ENCODE results near the gene APOOL. TPM values are rescaled to one million over a fixed set of nuclear protein-coding genes. Genes with fewer than 3 reads are reported as not detected.

Gene APOOL
- total and polyA plus RNA-seq, 9 of the 15 experiments (the other 6 are each of a cell fraction or from before 2014, with no cell fraction given), result 4.6 to 20.5 (median 10.2) TPM

- intact Hi-C loops (cut with micrococcal nuclease), result no loop called here
- no TSS peak for BruUV-seq (replicated peaks)
- DNase-seq (ENCODE audit: extremely low read depth in 1 of 4, low spot score in 3 of 4) (no peak), ATAC-seq (no peak), FAIRE-seq (no peak)
- Histone ChIP-seq H3K27me3 (ENCODE audit: control insufficient read depth in 2 of 2, insufficient read depth in 2 of 2, low read length in 2 of 2) (no peaks in the 10 kb centered on the region), H2AFZ (ENCODE audit: low read depth, low read length) (no peak overlapping the region), H4K20me1 (replicated peaks; ENCODE audit: control insufficient read depth, insufficient read depth, low read length) (no peaks in the 10 kb centered on the region), H3K9me3 (replicated peaks; ENCODE audit: control insufficient read depth, insufficient read depth, low read depth, low read length) (no peaks in the 10 kb centered on the region), H3K9me1 (ENCODE audit: control insufficient read depth, insufficient read depth, low read length) (no peaks in the 10 kb centered on the region), H3K36me3 (ENCODE audit: control insufficient read depth, insufficient read depth, low read length) (no peaks in the 10 kb centered on the region), H3K4me1 (replicated peaks in 1 of 2; ENCODE audit: control insufficient read depth in 2 of 2, insufficient read depth in 2 of 2, low read length in 2 of 2) (no peaks in the 10 kb centered on the region), H3K4me3 (no peak overlapping the region), H3K4me2 (ENCODE audit: insufficient read depth, low read length) (no peak overlapping the region), H3K9ac (ENCODE audit: insufficient read depth in 1 of 2, low read depth in 2 of 2, low read length in 2 of 2) (no peak overlapping the region), H3K79me2 (ENCODE audit: control insufficient read depth, insufficient read depth, low read length) (no peaks in the 10 kb centered on the region), H3K27ac (ENCODE audit: extremely low read depth, low read depth, low read length) (no peak overlapping the region)
- in situ Hi-C loops (cut with MboI), result loop anchor here (25.0 kb wide), 1 partner anchor 423 kb away; no protein-coding TSS in a partner anchor
- ChIA-PET POLR2A (no interaction called here), CTCF (ENCODE audit: low intra/inter-chr PET ratio) (no interaction called here)
- WGBS (ENCODE audit: insufficient coverage, low coverage, missing lambda C conversion rate), result 0% methylated on average over 3 of the region's 3 CpGs
- TF ChIP-seq ZBTB43 (CRISPR knock-in tag; IDR thresholded peaks at IDR 0.05), result no peak
- TF ChIP-seq ETS2 (tag; IDR thresholded peaks at IDR 0.05; ENCODE audit: borderline replicate concordance, poor library complexity, severe bottlenecking), result no peak
- TF ChIP-seq HNRNPUL1 (IDR thresholded peaks at IDR 0.05; ENCODE audit: low read length), result no peak
- no peak for TF ChIP-seq SREBF2 (CRISPR knock-in tag; IDR thresholded peaks at IDR 0.05)
- TF ChIP-seq TAF15 (IDR thresholded peaks at IDR 0.05; ENCODE audit: low read depth, low read length), result no peak
Measured at GRCh38 chrX:85114171-85114570, 110.5 kb downstream of the APOOL start.

GRCh38 chrX:85114776-85115175, 111.1 kb downstream of the APOOL start:
- H3K9me3 ChIP-seq (replicated peaks; ENCODE audit: control insufficient read depth, insufficient read depth, low read depth, low read length), result no peaks in the 10 kb centered on the region
- in situ Hi-C loops (cut with MboI), result loop anchor here (25.0 kb wide), 1 partner anchor 423 kb away; no protein-coding TSS in a partner anchor
- TF ChIP-seq ZNF232 (CRISPR knock-in tag; IDR thresholded peaks at IDR 0.05) (no peak), ZKSCAN3 (CRISPR knock-in tag; IDR thresholded peaks at IDR 0.05) (no peak), ZNF431 (CRISPR knock-in tag; IDR thresholded peaks at IDR 0.05) (no peak)
- TF ChIP-seq, protein P1, sequence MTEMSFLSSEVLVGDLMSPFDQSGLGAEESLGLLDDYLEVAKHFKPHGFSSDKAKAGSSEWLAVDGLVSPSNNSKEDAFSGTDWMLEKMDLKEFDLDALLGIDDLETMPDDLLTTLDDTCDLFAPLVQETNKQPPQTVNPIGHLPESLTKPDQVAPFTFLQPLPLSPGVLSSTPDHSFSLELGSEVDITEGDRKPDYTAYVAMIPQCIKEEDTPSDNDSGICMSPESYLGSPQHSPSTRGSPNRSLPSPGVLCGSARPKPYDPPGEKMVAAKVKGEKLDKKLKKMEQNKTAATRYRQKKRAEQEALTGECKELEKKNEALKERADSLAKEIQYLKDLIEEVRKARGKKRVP (CRISPR knock-in tag; IDR thresholded peaks at IDR 0.05), result no peak
- H3K27me3 ChIP-seq (ENCODE audit: control insufficient read depth in 2 of 2, insufficient read depth in 2 of 2, low read length in 2 of 2), result no peaks in the 10 kb centered on the region
- no peak overlapping the region for H3K27ac ChIP-seq (ENCODE audit: extremely low read depth, low read depth, low read length)
- no peak overlapping the region for H2AFZ ChIP-seq (ENCODE audit: low read depth, low read length)
- H3K79me2 ChIP-seq (ENCODE audit: control insufficient read depth, insufficient read depth, low read length), result no peaks in the 10 kb centered on the region
- no peak overlapping the region for H3K4me3 ChIP-seq
- DNase-seq (ENCODE audit: extremely low read depth in 1 of 4, low spot score in 3 of 4) (no peak), ATAC-seq (no peak), FAIRE-seq (no peak)
- intact Hi-C loops (cut with micrococcal nuclease), result no loop called here
- H3K36me3 ChIP-seq (ENCODE audit: control insufficient read depth, insufficient read depth, low read length), result no peaks in the 10 kb centered on the region
- no peak overlapping the region for H3K9ac ChIP-seq (ENCODE audit: insufficient read depth in 1 of 2, low read depth in 2 of 2, low read length in 2 of 2)
- H3K4me2 ChIP-seq (ENCODE audit: insufficient read depth, low read length), result no peak overlapping the region
- BruUV-seq (replicated peaks), result no TSS peak
- POLR2A ChIA-PET, result no interaction called here
- no peaks in the 10 kb centered on the region for H3K4me1 ChIP-seq (replicated peaks in 1 of 2; ENCODE audit: control insufficient read depth in 2 of 2, insufficient read depth in 2 of 2, low read length in 2 of 2)
- H4K20me1 ChIP-seq (replicated peaks; ENCODE audit: control insufficient read depth, insufficient read depth, low read length), result no peaks in the 10 kb centered on the region
- CTCF ChIA-PET (ENCODE audit: low intra/inter-chr PET ratio), result no interaction called here
- H3K9me1 ChIP-seq (ENCODE audit: control insufficient read depth, insufficient read depth, low read length), result no peaks in the 10 kb centered on the region
